Lung microvascular endothelial cell (primary cell): ENCODE data around the gene IQSEC1. TPM values are rescaled to one million over a fixed set of nuclear protein-coding genes. Genes with fewer than 3 reads are reported as not detected.

Experiments used
- DNase-seq, 2 donors: peaks; one replicate each; pipeline versions ENCODE4 v3.0.0 to v3.0.0-alpha.2; 2010; ENCODE audit warnings: low read depth in 2 of 2
- total RNA-seq: library from RNA; depleted of rRNA; stranded (reverse); fragments of >200 nt; gene quantifications from 2 replicates; pipeline ENCODE4 v1.2.1, GENCODE V29; 2014

Gene IQSEC1
- 28.8 and 63.7 TPM in 2 replicates for total RNA-seq

DNA sequence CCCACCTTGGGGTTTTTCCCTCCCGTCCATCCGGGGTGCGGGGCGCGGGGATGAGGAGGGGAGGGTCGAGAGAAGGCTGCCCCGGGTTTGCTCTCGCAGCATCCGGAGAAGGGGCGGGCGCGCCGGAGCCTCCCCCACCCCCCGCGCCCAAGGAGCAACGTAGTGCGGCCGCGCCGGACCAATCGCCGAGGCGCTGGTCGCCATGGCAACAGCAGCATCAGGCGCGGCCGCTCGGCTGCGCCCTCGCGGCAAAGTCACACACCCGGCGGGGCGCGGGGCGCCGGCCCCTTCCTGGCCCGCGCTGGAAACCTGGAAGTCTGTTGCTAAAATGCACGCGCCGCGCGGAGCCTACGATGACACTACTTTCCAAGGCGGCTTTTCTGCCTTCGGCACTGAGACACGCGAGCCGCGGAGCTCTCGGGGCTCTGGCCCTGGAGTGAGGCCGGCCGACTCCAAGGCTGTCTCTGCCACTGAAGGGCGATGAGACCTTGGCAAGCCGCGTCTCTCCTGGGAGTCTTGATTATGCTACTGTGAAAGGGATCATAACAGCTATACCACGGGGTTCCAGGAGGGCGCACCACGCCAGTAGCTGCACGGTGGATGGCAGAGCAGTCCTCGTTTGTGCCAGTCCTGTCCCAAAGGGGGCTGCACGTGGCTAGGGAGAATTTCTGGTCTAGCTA, at the start of gene IQSEC1:
Gene IQSEC1 (minus strand): TSS at position 104 of the 680 bp plus-strand sequence. CDS start 415 bp downstream, outside the sequence.
- DNase-seq, result peak in 1 of 2 donors; percentile 33

GRCh38 chr3:13122081-13123012, 49.1 kb upstream of the IQSEC1 start:
- DNase-seq, result no peak

DNA sequence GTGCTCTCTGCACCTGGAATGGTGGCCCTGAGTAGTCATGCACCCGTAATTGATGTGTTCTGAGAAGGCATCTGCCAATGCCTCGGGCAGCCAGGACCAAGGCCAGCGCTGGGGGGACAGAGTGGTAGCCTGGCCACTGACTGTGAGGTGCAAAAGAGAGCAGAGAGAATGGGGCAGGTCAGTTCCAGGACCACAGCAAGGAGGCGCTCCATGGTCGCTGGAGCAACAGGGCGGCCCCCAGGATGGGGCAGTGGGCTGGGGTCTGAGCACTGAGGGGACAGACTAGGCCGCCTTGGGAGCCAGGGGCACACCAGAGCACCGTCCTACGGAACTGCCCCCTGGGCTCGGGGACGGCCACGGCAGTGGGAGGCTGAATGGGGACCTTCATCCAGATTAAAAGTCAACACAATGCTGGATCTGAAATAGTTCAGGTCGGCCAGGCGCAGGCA, 48.3 kb upstream of the IQSEC1 start:
- no peak for DNase-seq

DNA sequence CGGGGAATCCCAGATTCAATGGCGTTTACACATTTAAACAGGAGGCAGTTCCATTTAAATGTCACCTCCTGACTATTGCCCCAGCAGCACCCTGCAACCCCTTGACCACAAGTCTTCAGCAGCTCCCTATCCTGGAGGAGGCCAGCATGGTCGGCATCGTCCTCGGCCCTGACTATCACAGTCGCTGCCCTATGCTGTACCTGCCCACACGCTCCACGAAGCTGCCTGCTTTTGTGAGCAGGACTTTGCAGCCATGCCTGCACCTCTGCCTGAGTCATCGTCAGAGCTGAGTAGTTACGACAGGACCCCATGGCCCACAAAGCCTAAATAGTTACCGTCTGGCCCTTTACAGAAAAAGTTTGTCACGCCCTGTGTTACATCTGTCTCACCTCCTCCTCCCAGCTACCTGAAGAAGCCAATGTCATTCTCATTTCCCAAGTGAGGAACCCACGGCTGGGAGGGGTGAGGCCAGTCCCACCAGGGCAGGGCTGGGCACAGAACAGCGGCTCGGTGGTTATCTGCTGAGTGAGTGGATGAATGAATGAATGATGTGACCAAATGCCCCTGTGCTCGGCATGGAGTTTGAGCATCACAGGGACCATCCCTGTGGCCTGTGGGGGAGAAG, 47.8 kb upstream of the IQSEC1 start:
- DNase-seq, result no peak

DNA sequence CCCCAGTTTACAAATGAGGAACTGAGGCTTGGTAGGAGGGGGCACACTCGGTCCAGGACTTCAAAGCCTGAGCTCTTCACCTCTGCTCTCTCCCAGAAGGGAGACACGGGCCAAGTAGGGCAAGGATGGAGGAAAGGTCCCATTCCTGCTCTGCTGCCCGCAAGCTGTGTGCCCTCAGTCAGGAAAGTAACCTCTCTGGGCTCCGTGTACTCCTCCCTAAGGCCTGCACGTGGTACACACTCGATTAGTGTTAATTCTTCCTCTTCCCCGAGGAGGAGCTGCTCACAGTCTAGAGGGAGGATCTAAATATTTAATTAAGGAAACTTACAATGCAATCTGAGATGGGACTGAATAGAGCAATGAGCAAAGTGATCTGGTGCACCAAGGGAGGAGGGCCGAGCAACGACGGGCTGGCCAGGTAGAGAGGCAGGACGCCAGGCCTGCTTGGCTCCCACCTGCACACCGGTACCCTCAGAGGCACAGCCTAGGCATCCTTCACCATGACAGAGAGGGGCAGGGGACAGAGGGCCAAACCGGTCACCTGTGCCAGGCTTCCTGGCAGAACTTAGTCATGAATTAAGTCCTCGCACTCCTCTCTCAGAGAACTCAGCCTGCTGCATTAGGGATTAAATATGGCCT, 47.2 kb upstream of the IQSEC1 start:
- no peak for DNase-seq

DNA sequence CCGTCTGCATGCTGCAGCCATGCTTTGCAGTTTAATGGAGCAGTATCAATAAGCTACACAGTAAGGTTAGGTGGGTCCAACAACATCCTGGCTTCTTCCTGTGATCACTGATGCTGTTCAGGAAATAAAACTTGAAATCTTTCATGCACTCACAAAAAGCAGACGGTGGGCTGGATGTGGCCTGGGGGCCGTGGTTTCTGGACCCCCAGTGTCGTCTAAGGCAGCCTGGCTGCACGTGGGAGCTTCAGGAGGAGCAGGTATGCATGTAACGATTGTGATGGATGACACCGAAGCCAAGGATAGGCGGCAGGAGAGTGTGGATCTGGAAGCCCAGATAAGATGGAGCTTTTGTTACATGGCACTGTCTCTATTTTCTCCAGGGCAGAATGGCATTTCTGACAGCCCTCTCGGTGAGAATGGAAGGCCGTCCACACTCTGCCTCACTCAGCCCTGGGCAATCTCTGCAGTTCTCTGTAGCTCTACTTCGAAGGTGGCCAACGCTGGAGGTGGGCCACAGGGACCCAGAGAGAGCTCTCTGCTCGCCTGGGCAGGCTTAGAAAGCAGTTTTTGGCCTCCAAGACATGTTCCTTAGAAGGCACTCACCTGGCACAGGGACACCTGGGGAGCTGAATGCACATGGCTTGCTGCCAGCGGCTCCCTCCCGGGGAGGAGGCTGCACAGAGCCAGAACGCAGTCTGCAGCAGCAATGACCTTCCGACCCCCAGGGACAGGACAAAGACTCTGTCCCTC, 46.4 kb upstream of the IQSEC1 start:
- no peak for DNase-seq

- no peak for DNase-seq
Measured at GRCh38 chr3:13116426-13116825, 43.2 kb upstream of the IQSEC1 start.

DNA sequence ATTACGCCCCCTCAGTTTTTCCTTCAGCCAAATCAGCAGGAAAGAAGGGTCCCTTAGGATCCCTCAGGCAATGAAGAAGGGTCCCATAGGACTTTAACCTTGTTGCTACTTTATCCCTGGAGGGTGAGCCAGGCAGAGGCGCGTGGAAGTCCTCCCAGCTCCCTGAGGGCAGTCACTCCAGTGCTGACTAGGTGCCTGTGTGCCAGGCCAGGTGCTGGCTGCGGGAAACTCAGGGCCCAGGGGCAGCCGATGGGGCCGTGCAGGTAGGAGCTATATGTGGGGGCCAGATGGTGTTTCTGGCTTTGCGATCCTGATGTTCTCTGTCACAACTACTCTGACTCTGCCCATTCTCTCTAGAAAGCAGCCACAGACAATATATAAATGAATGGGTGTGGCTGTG, 42.8 kb upstream of the IQSEC1 start:
- DNase-seq, result no peak

DNA sequence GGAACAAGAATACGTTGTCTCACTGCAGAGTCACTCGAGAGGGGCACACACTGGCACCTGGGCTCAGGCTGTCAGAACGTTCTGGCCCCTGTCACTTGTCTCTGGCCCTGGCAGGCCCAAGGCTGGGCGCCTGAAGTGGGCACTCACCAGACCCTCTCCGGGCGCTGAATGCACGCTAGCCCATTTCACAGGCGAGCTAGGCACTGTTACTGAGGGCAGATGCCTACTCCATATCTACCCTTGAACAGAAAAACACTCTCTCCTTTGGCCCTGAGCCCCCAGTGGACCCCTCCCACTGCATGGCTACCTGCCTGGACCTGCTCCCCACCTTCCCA, 42.3 kb upstream of the IQSEC1 start:
- DNase-seq, result no peak

GRCh38 chr3:13114811-13115575, 41.8 kb upstream of the IQSEC1 start:
- no peak for DNase-seq

GRCh38 chr3:13113346-13114330, 40.4 kb upstream of the IQSEC1 start:
- DNase-seq, result no peak

- peak in 1 of 2 donors; percentile 20 for DNase-seq
Measured at GRCh38 chr3:13112521-13113345, 39.5 kb upstream of the IQSEC1 start.

GRCh38 chr3:13111873-13112520, 38.8 kb upstream of the IQSEC1 start:
- peak in 1 of 2 donors; percentile 58 for DNase-seq

GRCh38 chr3:13111173-13111872, 38.1 kb upstream of the IQSEC1 start:
- no peak for DNase-seq

- no peak for DNase-seq
Measured at GRCh38 chr3:13110678-13111116, 37.5 kb upstream of the IQSEC1 start.

GRCh38 chr3:13109516-13109915, 36.3 kb upstream of the IQSEC1 start:
- DNase-seq, result no peak

- no peak for DNase-seq
Measured at GRCh38 chr3:13108861-13109260, 35.6 kb upstream of the IQSEC1 start.
